HepG2 (cell line): Measurements from ENCODE around the gene SGF29.

Experiments
- IKZF5 ChIP-seq: IDR thresholded peaks from 2 replicates; pipeline ENCODE4 v1.6.1; 2018; ENCODE audit warnings: missing genetic modification reagents, mild to moderate bottlenecking, missing compliant biosample characterization
- RBM22 ChIP-seq: fragments of 200-400 bp; formaldehyde crosslinking; optimal IDR thresholded peaks from 2 replicates; pipeline ENCODE3; 2017; ENCODE audit warnings: mild to moderate bottlenecking, low read length, moderate library complexity
- ZNF143 ChIP-seq: sonication (generic); formaldehyde crosslinking; IDR thresholded peaks from 2 replicates; pipeline ENCODE4 v1.4.0; 2020; ENCODE audit warnings: missing genetic modification reagents
- ZUFSP ChIP-seq: sonication (generic); formaldehyde crosslinking; IDR thresholded peaks from 2 replicates; pipeline ENCODE4 v1.9.0; 2021; ENCODE audit warnings: missing genetic modification reagents, mild to moderate bottlenecking, borderline replicate concordance
- TF ChIP-seq, protein P1 (sequence below): sonication (generic); formaldehyde crosslinking; IDR thresholded peaks from 2 replicates; pipeline ENCODE4 v1.5.0; 2020; ENCODE audit warnings: mild to moderate bottlenecking, missing genetic modification reagents, moderate library complexity

GRCh38 chr16:28592511-28592910 lies 38.8 kb downstream of the SGF29 start:
- TF ChIP-seq RBM22 (no peak), IKZF5 (no peak), ZUFSP (no peak), ZNF143 (CRISPR knock-in tag) (no peak)
- TF ChIP-seq, protein P1, sequence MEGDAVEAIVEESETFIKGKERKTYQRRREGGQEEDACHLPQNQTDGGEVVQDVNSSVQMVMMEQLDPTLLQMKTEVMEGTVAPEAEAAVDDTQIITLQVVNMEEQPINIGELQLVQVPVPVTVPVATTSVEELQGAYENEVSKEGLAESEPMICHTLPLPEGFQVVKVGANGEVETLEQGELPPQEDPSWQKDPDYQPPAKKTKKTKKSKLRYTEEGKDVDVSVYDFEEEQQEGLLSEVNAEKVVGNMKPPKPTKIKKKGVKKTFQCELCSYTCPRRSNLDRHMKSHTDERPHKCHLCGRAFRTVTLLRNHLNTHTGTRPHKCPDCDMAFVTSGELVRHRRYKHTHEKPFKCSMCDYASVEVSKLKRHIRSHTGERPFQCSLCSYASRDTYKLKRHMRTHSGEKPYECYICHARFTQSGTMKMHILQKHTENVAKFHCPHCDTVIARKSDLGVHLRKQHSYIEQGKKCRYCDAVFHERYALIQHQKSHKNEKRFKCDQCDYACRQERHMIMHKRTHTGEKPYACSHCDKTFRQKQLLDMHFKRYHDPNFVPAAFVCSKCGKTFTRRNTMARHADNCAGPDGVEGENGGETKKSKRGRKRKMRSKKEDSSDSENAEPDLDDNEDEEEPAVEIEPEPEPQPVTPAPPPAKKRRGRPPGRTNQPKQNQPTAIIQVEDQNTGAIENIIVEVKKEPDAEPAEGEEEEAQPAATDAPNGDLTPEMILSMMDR (CRISPR knock-in tag) = no peak
